ENCODE results near the gene COL11A2.

DNA sequence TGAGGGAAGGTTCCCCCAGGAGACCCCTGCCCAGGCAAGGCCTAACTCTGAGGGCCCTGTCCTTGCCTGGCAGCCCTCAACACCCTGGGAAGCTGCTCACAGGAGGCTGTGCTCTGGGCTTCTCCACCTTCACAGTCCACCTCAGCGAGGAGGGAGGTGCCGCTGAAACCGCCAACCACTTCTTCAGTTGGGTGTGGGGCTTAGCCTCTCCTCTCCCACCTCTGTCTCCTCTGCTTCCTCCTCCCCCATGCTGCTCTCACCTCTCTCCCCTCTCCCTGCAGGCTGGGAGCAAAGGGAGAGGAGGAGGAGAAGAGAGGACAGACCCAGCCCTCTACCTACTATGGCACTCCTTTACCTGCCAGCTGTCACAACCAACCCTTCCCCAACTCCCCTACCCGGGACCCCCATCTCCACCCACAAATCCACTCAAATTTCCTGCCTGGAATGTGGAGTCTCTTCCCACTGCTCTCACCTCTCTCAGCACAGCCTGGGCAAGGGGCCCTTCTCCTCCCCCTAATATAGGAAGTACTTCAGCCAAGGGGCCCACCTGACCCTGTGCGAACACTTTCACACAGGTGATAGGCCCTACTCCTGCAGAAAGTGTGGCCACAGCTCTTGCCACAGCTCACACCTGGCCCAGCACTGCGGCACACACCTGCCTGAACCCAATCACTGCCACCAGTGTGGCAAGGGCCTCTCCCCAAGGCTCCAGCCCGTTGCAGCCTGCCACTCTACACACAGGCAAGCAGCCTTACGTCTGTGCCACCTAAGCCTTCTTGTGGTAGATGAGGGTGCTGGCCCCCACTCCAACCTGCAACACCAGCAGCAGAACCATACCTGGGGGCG is 23.2 kb upstream of the COL11A2 start:
- TF ChIP-seq JUND (IDR thresholded peaks at IDR 0.05) (no peak), CEBPB (IDR thresholded peaks at IDR 0.05; ENCODE audit: low read depth) (no peak), EZH2 (IDR thresholded peaks at IDR 0.05) (no peak), POLR2A (IDR thresholded peaks at IDR 0.05; ENCODE audit: borderline replicate concordance, extremely low read depth, insufficient read depth, insufficient read length) (no peak), SIN3A (IDR thresholded peaks at IDR 0.05; ENCODE audit: low read depth) (no peak), EZH2phosphoT487 (IDR thresholded peaks at IDR 0.05; ENCODE audit: borderline replicate concordance) (no peak), RAD21 (IDR thresholded peaks at IDR 0.05; ENCODE audit: low read depth) (no peak), SP1 (IDR thresholded peaks at IDR 0.05; ENCODE audit: low read depth) (no peak), POLR2AphosphoS5 (IDR thresholded peaks at IDR 0.05; ENCODE audit: low read depth, low read length) (no peak)
- TF ChIP-seq, protein P1, sequence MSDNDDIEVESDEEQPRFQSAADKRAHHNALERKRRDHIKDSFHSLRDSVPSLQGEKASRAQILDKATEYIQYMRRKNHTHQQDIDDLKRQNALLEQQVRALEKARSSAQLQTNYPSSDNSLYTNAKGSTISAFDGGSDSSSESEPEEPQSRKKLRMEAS (IDR thresholded peaks at IDR 0.05) = no peak
- TF ChIP-seq, protein P2, sequence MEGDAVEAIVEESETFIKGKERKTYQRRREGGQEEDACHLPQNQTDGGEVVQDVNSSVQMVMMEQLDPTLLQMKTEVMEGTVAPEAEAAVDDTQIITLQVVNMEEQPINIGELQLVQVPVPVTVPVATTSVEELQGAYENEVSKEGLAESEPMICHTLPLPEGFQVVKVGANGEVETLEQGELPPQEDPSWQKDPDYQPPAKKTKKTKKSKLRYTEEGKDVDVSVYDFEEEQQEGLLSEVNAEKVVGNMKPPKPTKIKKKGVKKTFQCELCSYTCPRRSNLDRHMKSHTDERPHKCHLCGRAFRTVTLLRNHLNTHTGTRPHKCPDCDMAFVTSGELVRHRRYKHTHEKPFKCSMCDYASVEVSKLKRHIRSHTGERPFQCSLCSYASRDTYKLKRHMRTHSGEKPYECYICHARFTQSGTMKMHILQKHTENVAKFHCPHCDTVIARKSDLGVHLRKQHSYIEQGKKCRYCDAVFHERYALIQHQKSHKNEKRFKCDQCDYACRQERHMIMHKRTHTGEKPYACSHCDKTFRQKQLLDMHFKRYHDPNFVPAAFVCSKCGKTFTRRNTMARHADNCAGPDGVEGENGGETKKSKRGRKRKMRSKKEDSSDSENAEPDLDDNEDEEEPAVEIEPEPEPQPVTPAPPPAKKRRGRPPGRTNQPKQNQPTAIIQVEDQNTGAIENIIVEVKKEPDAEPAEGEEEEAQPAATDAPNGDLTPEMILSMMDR (IDR thresholded peaks at IDR 0.05 in 2 of 3, conservative IDR thresholded peaks at IDR 0.05 in 1 of 3; ENCODE audit: borderline replicate concordance in 1 of 3, insufficient read depth in 1 of 3, low read depth in 2 of 3, low read length in 2 of 3) = no peak
